ENCODE data around the gene CDC14B. TPM values are rescaled to one million over a fixed set of nuclear protein-coding genes. Genes with fewer than 3 reads are reported as not detected.

CDC14B gene
- total RNA-seq, 6 experiments from 2014 or later, result 13.7 to 38.0 (median 25.7) TPM

DNA sequence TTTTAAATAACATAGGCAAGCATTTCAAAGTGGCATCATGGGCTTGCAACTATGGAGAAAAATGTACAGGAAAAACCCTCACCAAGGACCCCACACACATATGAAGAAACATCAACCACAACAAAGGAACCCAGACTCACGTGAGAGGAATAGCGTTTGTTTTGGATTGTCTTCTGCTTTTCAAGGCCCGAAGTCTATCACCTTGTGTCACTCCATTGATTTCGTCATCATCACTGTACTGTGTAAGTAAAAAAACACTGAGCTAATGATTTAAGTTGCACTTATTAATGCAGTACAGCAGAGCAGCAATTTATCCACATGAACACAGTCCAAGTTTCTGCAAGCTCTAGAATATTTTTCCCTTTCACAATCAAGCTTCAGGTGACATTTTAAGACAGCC is 97.3 kb downstream of the CDC14B start:
- Histone ChIP-seq H3K36me3 (peaks cover 0 to 3% (median 0%) of the 10 kb centered on the region in 4 donors), H3K4me3 (no peak overlapping the region), H3K4me1 (peaks cover 0 to 12% (median 0%) of the 10 kb centered on the region in 4 donors), H3K27ac (peak overlapping the region in 1 of 3 donors; percentile 31), H3K9me3 (no peaks in the 10 kb centered on the region), H3K27me3 (no peaks in the 10 kb centered on the region)
- intact Hi-C loops (cut with DNase I), result no loop called here
- DNase-seq (no peak), ATAC-seq (peak in 1 of 4 donors; percentile 58)
- TF ChIP-seq, protein P1, sequence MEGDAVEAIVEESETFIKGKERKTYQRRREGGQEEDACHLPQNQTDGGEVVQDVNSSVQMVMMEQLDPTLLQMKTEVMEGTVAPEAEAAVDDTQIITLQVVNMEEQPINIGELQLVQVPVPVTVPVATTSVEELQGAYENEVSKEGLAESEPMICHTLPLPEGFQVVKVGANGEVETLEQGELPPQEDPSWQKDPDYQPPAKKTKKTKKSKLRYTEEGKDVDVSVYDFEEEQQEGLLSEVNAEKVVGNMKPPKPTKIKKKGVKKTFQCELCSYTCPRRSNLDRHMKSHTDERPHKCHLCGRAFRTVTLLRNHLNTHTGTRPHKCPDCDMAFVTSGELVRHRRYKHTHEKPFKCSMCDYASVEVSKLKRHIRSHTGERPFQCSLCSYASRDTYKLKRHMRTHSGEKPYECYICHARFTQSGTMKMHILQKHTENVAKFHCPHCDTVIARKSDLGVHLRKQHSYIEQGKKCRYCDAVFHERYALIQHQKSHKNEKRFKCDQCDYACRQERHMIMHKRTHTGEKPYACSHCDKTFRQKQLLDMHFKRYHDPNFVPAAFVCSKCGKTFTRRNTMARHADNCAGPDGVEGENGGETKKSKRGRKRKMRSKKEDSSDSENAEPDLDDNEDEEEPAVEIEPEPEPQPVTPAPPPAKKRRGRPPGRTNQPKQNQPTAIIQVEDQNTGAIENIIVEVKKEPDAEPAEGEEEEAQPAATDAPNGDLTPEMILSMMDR (IDR thresholded peaks at IDR 0.05), result no peak
- no peak for TF ChIP-seq POLR2A (IDR thresholded peaks at IDR 0.05)
- 14% methylated on average over 4 of the region's 4 CpGs for WGBS (ENCODE audit: insufficient coverage, low coverage, low lambda C conversion rate, missing lambda C conversion rate)

DNA sequence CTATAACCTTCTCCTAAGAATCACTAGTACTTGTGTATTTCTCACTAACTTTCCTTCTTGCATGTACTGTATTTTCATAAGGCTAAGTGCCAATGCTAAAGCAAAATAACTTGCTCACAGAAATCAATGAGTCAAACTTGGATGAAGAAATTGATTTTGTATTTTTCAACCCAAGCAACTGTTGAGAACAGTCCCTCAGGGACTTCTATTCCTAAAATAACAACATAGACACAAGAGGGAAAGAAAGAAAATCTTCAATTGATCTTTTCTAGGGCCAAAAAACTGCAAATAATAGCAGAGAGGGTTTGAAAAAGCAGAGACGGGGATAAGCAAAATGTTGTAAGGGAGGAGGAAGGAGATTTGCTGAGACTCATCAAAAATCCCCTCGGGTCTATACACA is 99.9 kb downstream of the CDC14B start:
- WGBS (ENCODE audit: insufficient coverage, low coverage, low lambda C conversion rate, missing lambda C conversion rate), result 89% methylated on average over 2 of the region's 2 CpGs
- Histone ChIP-seq H3K4me3 (no peak overlapping the region), H3K9me3 (no peaks in the 10 kb centered on the region), H3K27ac (no peak overlapping the region), H3K36me3 (peaks cover 0 to 4% (median under 1%) of the 10 kb centered on the region in 4 donors), H3K27me3 (no peaks in the 10 kb centered on the region), H3K4me1 (peaks cover 0 to 28% (median 0%) of the 10 kb centered on the region in 4 donors)
- DNase-seq (no peak), ATAC-seq (no peak)
- intact Hi-C loops (cut with DNase I), result no loop called here
- TF ChIP-seq, protein P1 (IDR thresholded peaks at IDR 0.05), result no peak
- TF ChIP-seq POLR2A (IDR thresholded peaks at IDR 0.05), result no peak

DNA sequence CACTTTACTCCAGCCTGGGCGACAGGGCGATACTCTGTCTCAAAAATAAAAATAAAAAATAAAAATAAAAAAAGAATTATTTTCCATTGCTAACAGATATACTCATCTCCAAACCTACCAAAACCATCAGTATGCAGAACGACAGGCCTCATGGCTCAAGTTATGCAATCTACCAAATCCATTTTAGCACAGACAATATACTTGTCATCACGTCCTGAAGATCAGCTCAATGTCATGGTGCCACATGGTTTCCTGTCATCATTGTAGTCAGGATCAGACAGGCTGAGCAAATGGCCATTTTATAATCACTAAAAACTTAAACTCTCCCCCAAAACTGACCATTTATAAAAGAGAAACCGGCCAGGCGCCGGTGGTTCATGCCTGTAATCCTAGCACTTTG is 100.5 kb downstream of the CDC14B start:
- Histone ChIP-seq H3K27ac (no peak overlapping the region), H3K4me1 (peaks cover 0 to 28% (median 0%) of the 10 kb centered on the region in 4 donors), H3K9me3 (no peaks in the 10 kb centered on the region), H3K36me3 (peaks cover 0 to 11% (median 4%) of the 10 kb centered on the region in 4 donors), H3K27me3 (no peaks in the 10 kb centered on the region), H3K4me3 (no peak overlapping the region)
- DNase-seq (no peak), ATAC-seq (no peak)
- intact Hi-C loops (cut with DNase I), result no loop called here
- WGBS (ENCODE audit: insufficient coverage, low coverage, low lambda C conversion rate, missing lambda C conversion rate), result 94% methylated on average over 6 of the region's 7 CpGs
- TF ChIP-seq, protein P1 (IDR thresholded peaks at IDR 0.05), result no peak
- TF ChIP-seq POLR2A (IDR thresholded peaks at IDR 0.05), result no peak

DNA sequence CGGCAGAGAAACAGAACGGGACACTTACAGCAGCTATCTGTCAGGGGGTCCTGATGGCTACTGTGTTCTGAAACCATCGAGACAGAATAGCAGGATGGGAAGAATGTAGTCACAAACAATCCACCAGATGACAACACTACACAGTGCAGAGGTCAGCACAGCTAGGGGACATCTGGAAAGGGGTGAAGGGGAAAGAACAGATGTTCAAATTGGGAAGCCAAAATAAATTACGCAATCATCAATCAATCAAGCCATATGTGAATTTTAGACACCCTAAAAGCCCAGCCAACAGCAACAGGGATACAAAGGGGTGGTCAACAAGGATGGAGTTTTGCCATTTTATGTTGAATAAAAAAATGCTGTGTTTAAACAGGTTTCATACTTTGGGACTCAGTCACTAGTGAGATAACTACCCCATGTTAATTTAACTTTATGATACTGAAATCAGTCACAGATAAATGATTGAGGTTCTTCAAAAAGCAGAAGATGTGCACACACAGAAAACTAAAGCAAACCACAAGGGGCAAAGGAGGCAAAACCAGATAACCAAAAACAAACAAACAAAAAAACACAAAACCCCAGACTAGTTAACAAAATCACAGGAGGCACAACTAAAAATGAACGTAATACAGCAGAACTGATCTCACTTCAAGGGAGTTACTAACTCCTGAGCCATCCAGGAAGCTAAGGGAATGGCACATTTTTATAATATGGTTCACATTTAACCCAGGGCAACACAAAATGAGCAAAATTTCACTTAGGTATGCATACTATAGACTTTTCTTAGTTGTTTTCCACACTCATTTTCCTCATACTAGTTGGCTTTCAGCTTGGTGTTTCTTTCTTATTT is 103.8 kb downstream of the CDC14B start:
- no peak overlapping the region for H3K4me3 ChIP-seq
- intact Hi-C loops (cut with DNase I), result no loop called here
- DNase-seq, result no peak
- peak; percentile 47 to 61 (median 56) for ATAC-seq
- WGBS (ENCODE audit: insufficient coverage, low coverage, low lambda C conversion rate, missing lambda C conversion rate), result 71% methylated on average over 5 of the region's 5 CpGs
- no peaks in the 10 kb centered on the region for H3K27me3 ChIP-seq
- TF ChIP-seq, protein P1 (IDR thresholded peaks at IDR 0.05), result no peak
- no peak for TF ChIP-seq POLR2A (IDR thresholded peaks at IDR 0.05)
- peaks cover 0 to 18% (median 4%) of the 10 kb centered on the region in 4 donors for H3K36me3 ChIP-seq
- no peak overlapping the region for H3K27ac ChIP-seq
- H3K9me3 ChIP-seq, result no peaks in the 10 kb centered on the region
- H3K4me1 ChIP-seq, result peaks cover 0 to 16% (median 0%) of the 10 kb centered on the region in 4 donors
